HG03045 (cell line): ENCODE data around the gene SRRM2.

Source experiments
- ATAC-seq: cut with Tn5 transposase; IDR thresholded peaks from one replicate; pipeline ENCODE4 v1.9.1; 2021; ENCODE audit warnings: mild to moderate bottlenecking, moderate library complexity; ENCODE audit not compliant: unreplicated experiment

SRRM2 gene

GRCh38 chr16:2752035-2752849 is at the start of gene SRRM2:
SRRM2 (plus strand) TSS chr16:2752638; CDS start chr16:2756365, 3,727 bp downstream.
- ATAC-seq: peak; percentile 78

- no peak for ATAC-seq
These were observed 49.3 kb upstream of the SRRM2 start for GRCh38 chr16:2702871-2703745.

- ATAC-seq: no peak
These were observed 48.1 kb upstream of the SRRM2 start for GRCh38 chr16:2704166-2704982.

- no peak for ATAC-seq
These were observed 47.5 kb upstream of the SRRM2 start for GRCh38 chr16:2704983-2705275.

- ATAC-seq: no peak
These were observed 47.1 kb upstream of the SRRM2 start for GRCh38 chr16:2705351-2705750.

- ATAC-seq: no peak
These were observed 46.4 kb upstream of the SRRM2 start for GRCh38 chr16:2706085-2706484.

- no peak for ATAC-seq
These were observed 45.7 kb upstream of the SRRM2 start for GRCh38 chr16:2706611-2707311.

GRCh38 chr16:2707368-2708289 is 44.8 kb upstream of the SRRM2 start:
- no peak for ATAC-seq

- no peak for ATAC-seq
These were observed 44.2 kb upstream of the SRRM2 start for GRCh38 chr16:2708290-2708639.

- no peak for ATAC-seq
These were observed 43.4 kb upstream of the SRRM2 start for GRCh38 chr16:2708955-2709587.

GRCh38 chr16:2709588-2709984 is 42.9 kb upstream of the SRRM2 start:
- no peak for ATAC-seq

- ATAC-seq: no peak
These were observed 42.3 kb upstream of the SRRM2 start for GRCh38 chr16:2710021-2710710.

GRCh38 chr16:2710711-2711231 is 41.7 kb upstream of the SRRM2 start:
- no peak for ATAC-seq

- no peak for ATAC-seq
These were observed 40.9 kb upstream of the SRRM2 start for GRCh38 chr16:2711370-2712062.

- no peak for ATAC-seq
These were observed 40.4 kb upstream of the SRRM2 start for GRCh38 chr16:2712063-2712441.

- ATAC-seq: no peak
These were observed 39.9 kb upstream of the SRRM2 start for GRCh38 chr16:2712546-2712945.

GRCh38 chr16:2713523-2713922 is 38.9 kb upstream of the SRRM2 start:
- no peak for ATAC-seq
